Measurements from ENCODE around the gene CRLF3.
"Not testable (repeated sequence)": the region's sequence is repeated elsewhere in the genome, so short reads cannot be mapped to it uniquely, and the experiment has no call there.

The CRLF3 gene

GRCh38 chr17:30827082-30827481, 2.6 kb upstream of the CRLF3 start:
- Histone ChIP-seq H3K9me2 (replicated peaks; ENCODE audit: control insufficient read depth, low read length) (no peaks in the 10 kb centered on the region), H4K20me1 (ENCODE audit: control insufficient read depth, insufficient read depth, low read depth, low read length) (no peaks in the 10 kb centered on the region), H3K36me3 (ENCODE audit: control insufficient read depth, low read length) (peaks cover 13% of the 10 kb centered on the region), H3K79me2 (ENCODE audit: control insufficient read depth, low read length) (peaks cover 34% of the 10 kb centered on the region), H3K4me3 (ENCODE audit: low read length) (no peak overlapping the region), H3F3A (ENCODE audit: control insufficient read depth, insufficient read depth) (peaks cover 18% of the 10 kb centered on the region), H3K27ac (ENCODE audit: low read depth, low read length) (no peak overlapping the region), H3K9me3 (ENCODE audit: control insufficient read depth, insufficient read depth, low read length) (no peaks in the 10 kb centered on the region), H3K4me1 (ENCODE audit: control insufficient read depth, low read length) (peaks cover 27% of the 10 kb centered on the region), H3K4me2 (ENCODE audit: low read length) (no peak overlapping the region), H3K27me3 (ENCODE audit: control insufficient read depth, low read length) (no peaks in the 10 kb centered on the region)
- no peak for TF ChIP-seq EZH2phosphoT487 (IDR thresholded peaks at IDR 0.05; ENCODE audit: borderline replicate concordance, low read length)
- TF ChIP-seq CTCF (IDR thresholded peaks at IDR 0.05; ENCODE audit: low read depth, low read length, poor library complexity, severe bottlenecking): no peak

GRCh38 chr17:30824002-30824355, 513 bp downstream of the CRLF3 start:
- Histone ChIP-seq H3K27me3 (ENCODE audit: control insufficient read depth, low read length) (no peaks in the 10 kb centered on the region), H3K9me2 (replicated peaks; ENCODE audit: control insufficient read depth, low read length) (no peaks in the 10 kb centered on the region), H3K79me2 (ENCODE audit: control insufficient read depth, low read length) (peaks cover 54% of the 10 kb centered on the region), H3K27ac (ENCODE audit: low read depth, low read length) (peak overlapping the region; percentile 83), H4K20me1 (ENCODE audit: control insufficient read depth, insufficient read depth, low read depth, low read length) (no peaks in the 10 kb centered on the region), H3K36me3 (ENCODE audit: control insufficient read depth, low read length) (peaks cover 25% of the 10 kb centered on the region), H3K9me3 (ENCODE audit: control insufficient read depth, insufficient read depth, low read length) (no peaks in the 10 kb centered on the region), H3K4me1 (ENCODE audit: control insufficient read depth, low read length) (peaks cover 50% of the 10 kb centered on the region), H3K4me2 (ENCODE audit: low read length) (peak overlapping the region; percentile 96), H3F3A (ENCODE audit: control insufficient read depth, insufficient read depth) (peaks cover 24% of the 10 kb centered on the region), H3K4me3 (ENCODE audit: low read length) (peak overlapping the region; percentile 83)
- TF ChIP-seq CTCF (IDR thresholded peaks at IDR 0.05; ENCODE audit: low read depth, low read length, poor library complexity, severe bottlenecking) (no peak), EZH2phosphoT487 (IDR thresholded peaks at IDR 0.05; ENCODE audit: borderline replicate concordance, low read length) (no peak)

- Histone ChIP-seq H3K4me2 (ENCODE audit: low read length) (peak overlapping the region; percentile 96), H3K27me3 (ENCODE audit: control insufficient read depth, low read length) (no peaks in the 10 kb centered on the region), H3K9me3 (ENCODE audit: control insufficient read depth, insufficient read depth, low read length) (no peaks in the 10 kb centered on the region), H3K36me3 (ENCODE audit: control insufficient read depth, low read length) (peaks cover 30% of the 10 kb centered on the region), H4K20me1 (ENCODE audit: control insufficient read depth, insufficient read depth, low read depth, low read length) (no peaks in the 10 kb centered on the region), H3K4me3 (ENCODE audit: low read length) (peak overlapping the region; percentile 83), H3F3A (ENCODE audit: control insufficient read depth, insufficient read depth) (peaks cover 24% of the 10 kb centered on the region), H3K4me1 (ENCODE audit: control insufficient read depth, low read length) (peaks cover 55% of the 10 kb centered on the region), H3K27ac (ENCODE audit: low read depth, low read length) (peak overlapping the region; percentile 83), H3K79me2 (ENCODE audit: control insufficient read depth, low read length) (peaks cover 60% of the 10 kb centered on the region), H3K9me2 (replicated peaks; ENCODE audit: control insufficient read depth, low read length) (no peaks in the 10 kb centered on the region)
- TF ChIP-seq CTCF (IDR thresholded peaks at IDR 0.05; ENCODE audit: low read depth, low read length, poor library complexity, severe bottlenecking): no peak
- TF ChIP-seq EZH2phosphoT487 (IDR thresholded peaks at IDR 0.05; ENCODE audit: borderline replicate concordance, low read length): no peak
These were observed 1.1 kb downstream of the CRLF3 start for GRCh38 chr17:30823421-30823820.

GRCh38 chr17:30822919-30823318, 1.6 kb downstream of the CRLF3 start:
- not testable (repeated sequence) for H3K9me2 ChIP-seq (replicated peaks; ENCODE audit: control insufficient read depth, low read length); H4K20me1 ChIP-seq (ENCODE audit: control insufficient read depth, insufficient read depth, low read depth, low read length); H3K27me3 ChIP-seq (ENCODE audit: control insufficient read depth, low read length); H3K9me3 ChIP-seq (ENCODE audit: control insufficient read depth, insufficient read depth, low read length)
- Histone ChIP-seq H3K4me3 (ENCODE audit: low read length) (peak overlapping the region; percentile 83), H3K36me3 (ENCODE audit: control insufficient read depth, low read length) (peaks cover 30% of the 10 kb centered on the region), H3K4me2 (ENCODE audit: low read length) (peak overlapping the region; percentile 96), H3F3A (ENCODE audit: control insufficient read depth, insufficient read depth) (peaks cover 24% of the 10 kb centered on the region), H3K79me2 (ENCODE audit: control insufficient read depth, low read length) (peaks cover 65% of the 10 kb centered on the region), H3K4me1 (ENCODE audit: control insufficient read depth, low read length) (peaks cover 60% of the 10 kb centered on the region), H3K27ac (ENCODE audit: low read depth, low read length) (peak overlapping the region; percentile 83)

All from DOHH2 (cell line).